Measurements from ENCODE around the gene GUF1. TPM values are rescaled to one million over a fixed set of nuclear protein-coding genes. Genes with fewer than 3 reads are reported as not detected.

Gene GUF1
- total and polyA plus RNA-seq, 2 of the 13 experiments (the other 11 are each of a cell fraction or from before 2014, with no cell fraction given) = 10.3 to 24.6 TPM

- TF ChIP-seq ZC3H13 (CRISPR knock-in tag; IDR thresholded peaks at IDR 0.05) (0 out of 2 replicates have a peak, but pooled peaks have one; percentile 34), HMGA1 (CRISPR knock-in tag; conservative IDR thresholded peaks at IDR 0.05) (no peak), BCL3 (CRISPR knock-in tag; IDR thresholded peaks at IDR 0.05) (peak; percentile 55; the same call in 1 of the 2 replicates), TFAP4 (IDR thresholded peaks at IDR 0.05; ENCODE audit: borderline replicate concordance, low read depth) (peak; percentile 28; the same call in 1 of the 2 replicates), ZIK1 (CRISPR knock-in tag; IDR thresholded peaks at IDR 0.05; ENCODE audit: borderline replicate concordance, low read depth) (peak; percentile 79; the same call in 1 of the 2 replicates), ZSCAN21 (CRISPR knock-in tag; IDR thresholded peaks at IDR 0.05; ENCODE audit: borderline replicate concordance) (0 out of 2 replicates have a peak, but pooled peaks have one; percentile 83), ZNF251 (CRISPR knock-in tag; IDR thresholded peaks at IDR 0.05) (0 out of 2 replicates have a peak, but pooled peaks have one; percentile 48), YEATS2 (CRISPR knock-in tag; IDR thresholded peaks at IDR 0.05; ENCODE audit: borderline replicate concordance) (peak; percentile 96), DBP (CRISPR knock-in tag; IDR thresholded peaks at IDR 0.05; ENCODE audit: not compliant biosample characterization) (no peak), FOXA1 (IDR thresholded peaks at IDR 0.05) (no peak), FOXA1 (CRISPR knock-in tag; IDR thresholded peaks at IDR 0.05) (peak; percentile 58), NFYB (CRISPR knock-in tag; IDR thresholded peaks at IDR 0.05) (peak; percentile 19; the same call in 1 of the 2 replicates), DRAP1 (CRISPR knock-in tag; IDR thresholded peaks at IDR 0.05) (peak; percentile 78), ZNF790 (CRISPR knock-in tag; IDR thresholded peaks at IDR 0.05; ENCODE audit: borderline replicate concordance) (peak; percentile 65; the same call in 1 of the 2 replicates), MEF2D (CRISPR knock-in tag; IDR thresholded peaks at IDR 0.05) (peak; percentile 39; the same call in 1 of the 2 replicates), ZNF432 (CRISPR knock-in tag; IDR thresholded peaks at IDR 0.05; ENCODE audit: borderline replicate concordance) (no peak), NFIC (IDR thresholded peaks at IDR 0.05; ENCODE audit: low read length) (no peak), BORCS8-MEF2B (CRISPR knock-in tag; IDR thresholded peaks at IDR 0.05) (peak; percentile 51; the same call in 1 of the 2 replicates), ZNF275 (CRISPR knock-in tag; IDR thresholded peaks at IDR 0.05; ENCODE audit: borderline replicate concordance) (peak; percentile 32; the same call in 1 of the 2 replicates), LCORL (IDR thresholded peaks at IDR 0.05) (no peak), LCORL (CRISPR knock-in tag; IDR thresholded peaks at IDR 0.05) (no peak; the same call in 1 of the 2 replicates), ZNF883 (CRISPR knock-in tag; IDR thresholded peaks at IDR 0.05; ENCODE audit: not compliant biosample characterization) (peak; percentile 54), POLR2G (IDR thresholded peaks at IDR 0.05; ENCODE audit: low read depth, low read length) (peak; percentile 94), ARNT2 (CRISPR knock-in tag; IDR thresholded peaks at IDR 0.05; ENCODE audit: low read depth) (peak; percentile 73)
Observed at GRCh38 chr4:44678094-44679041, at the start of gene GUF1 (continued).

All from HepG2 (cell line).